HCT116 (cell line): ENCODE results near the gene CEP72.
"Not testable (repeated sequence)": the region's sequence is repeated elsewhere in the genome, so short reads cannot be mapped to it uniquely, and the experiment has no call there.

ENCODE experiments used
- CTCF ChIP-seq, 3 experiments: fragments of 200-600 bp in 1 of 3; sonication (generic) in 1 of 3; IDR thresholded peaks in 2 of 3; conservative IDR thresholded peaks in 1 of 3; 2 replicates each; pipeline ENCODE4 v1.5.1; 2012 to 2017; ENCODE audit warnings: low read depth in 2 of 3, low read length in 2 of 3, antibody characterized with exemption in 1 of 3, borderline replicate concordance in 1 of 3, control low read depth in 1 of 3, mild to moderate bottlenecking in 1 of 3, mixed read lengths in 1 of 3, mixed run types in 1 of 3, moderate library complexity in 1 of 3; ENCODE audit not compliant: insufficient read depth in 1 of 3
- JUND ChIP-seq: IDR thresholded peaks from 2 replicates; pipeline ENCODE4 v1.6.1; 2012
- POLR2AphosphoS5 ChIP-seq: IDR thresholded peaks from 2 replicates; pipeline ENCODE4 v1.6.1; 2011; ENCODE audit warnings: mild to moderate bottlenecking, low read depth, low read length, moderate library complexity
- TCF7L2 ChIP-seq: IDR thresholded peaks from 2 replicates; pipeline ENCODE4 v1.7.0; 2011; ENCODE audit warnings: borderline replicate concordance, inconsistent platforms; ENCODE audit not compliant: insufficient read depth, insufficient read length; ENCODE audit errors: extremely low read depth

- TF ChIP-seq TCF7L2; CTCF (IDR thresholded peaks at IDR 0.05 in 2 of 3, conservative IDR thresholded peaks at IDR 0.05 in 1 of 3; ENCODE audit: borderline replicate concordance in 1 of 3, insufficient read depth in 1 of 3, low read depth in 2 of 3, low read length in 2 of 3); JUND; POLR2AphosphoS5: not testable (repeated sequence)
Measured at GRCh38 chr5:682216-682615, 70.1 kb downstream of the CEP72 start.
